Measurements from ENCODE around the gene SMPD3.
"Not testable (repeated sequence)": the region's sequence is repeated elsewhere in the genome, so short reads cannot be mapped to it uniquely, and the experiment has no call there.

The SMPD3 gene

DNA sequence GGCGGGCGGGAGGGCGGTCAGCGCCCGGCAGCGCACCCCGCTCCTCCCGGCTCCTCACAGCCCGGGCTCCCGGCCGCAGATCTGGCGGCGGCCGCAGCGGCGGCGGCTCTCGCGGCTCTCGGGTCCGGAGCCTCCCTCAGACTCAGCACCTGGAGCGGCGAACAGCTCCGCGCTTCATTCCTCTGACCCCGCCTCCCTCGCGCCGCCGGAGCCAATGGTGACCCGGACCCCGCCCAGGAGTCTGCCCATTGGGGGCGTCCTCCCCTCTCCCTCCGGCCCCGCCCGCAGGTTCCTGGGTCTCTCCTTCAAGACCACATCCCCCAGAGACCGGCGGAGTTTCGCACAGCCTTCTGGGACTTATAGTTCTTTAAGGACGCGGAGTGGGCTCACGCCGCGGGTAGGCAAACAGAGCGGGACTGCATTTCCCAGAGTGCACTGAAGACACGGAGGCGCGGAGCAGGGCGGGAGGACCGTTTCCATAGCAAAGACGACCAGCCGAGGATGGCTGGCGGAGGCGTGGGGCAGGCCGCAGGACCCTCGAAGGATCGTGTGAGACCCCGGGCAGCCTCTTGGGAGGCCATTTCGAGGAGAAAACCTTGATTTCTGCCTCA, at the start of gene SMPD3:
Gene SMPD3, minus strand, starts transcription at position 149 of the 611 bp plus-strand sequence. CDS start 76,327 bp downstream, outside the sequence.
- peak; percentile 98 for DNase-seq (ENCODE audit: low spot score)

- DNase-seq (ENCODE audit: low spot score) = no peak
These were observed 48.4 kb upstream of the SMPD3 start for GRCh38 chr16:68496689-68497088.

DNA sequence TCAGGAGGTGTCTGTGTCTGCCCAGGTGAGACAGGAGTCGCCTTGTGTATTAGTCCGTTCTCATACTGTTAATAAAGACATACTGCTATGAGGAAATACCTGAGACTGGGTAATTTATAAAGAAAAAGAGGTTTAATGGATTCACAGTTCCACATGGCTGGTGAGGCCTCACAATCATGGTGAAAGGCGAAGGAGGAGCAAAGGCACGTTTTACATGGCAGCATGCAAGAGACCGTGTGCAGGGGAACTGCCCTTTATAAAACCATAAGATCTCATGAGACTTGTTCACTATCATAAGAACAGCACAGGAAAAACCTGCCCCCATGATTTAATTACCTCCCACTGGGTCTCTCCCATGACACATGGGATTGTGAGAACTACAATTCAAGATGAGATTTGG, 46.0 kb upstream of the SMPD3 start:
- DNase-seq (ENCODE audit: low spot score) = not testable (repeated sequence)

- DNase-seq (ENCODE audit: low spot score) = no peak
These were observed 45.2 kb upstream of the SMPD3 start for GRCh38 chr16:68493412-68494070.

DNA sequence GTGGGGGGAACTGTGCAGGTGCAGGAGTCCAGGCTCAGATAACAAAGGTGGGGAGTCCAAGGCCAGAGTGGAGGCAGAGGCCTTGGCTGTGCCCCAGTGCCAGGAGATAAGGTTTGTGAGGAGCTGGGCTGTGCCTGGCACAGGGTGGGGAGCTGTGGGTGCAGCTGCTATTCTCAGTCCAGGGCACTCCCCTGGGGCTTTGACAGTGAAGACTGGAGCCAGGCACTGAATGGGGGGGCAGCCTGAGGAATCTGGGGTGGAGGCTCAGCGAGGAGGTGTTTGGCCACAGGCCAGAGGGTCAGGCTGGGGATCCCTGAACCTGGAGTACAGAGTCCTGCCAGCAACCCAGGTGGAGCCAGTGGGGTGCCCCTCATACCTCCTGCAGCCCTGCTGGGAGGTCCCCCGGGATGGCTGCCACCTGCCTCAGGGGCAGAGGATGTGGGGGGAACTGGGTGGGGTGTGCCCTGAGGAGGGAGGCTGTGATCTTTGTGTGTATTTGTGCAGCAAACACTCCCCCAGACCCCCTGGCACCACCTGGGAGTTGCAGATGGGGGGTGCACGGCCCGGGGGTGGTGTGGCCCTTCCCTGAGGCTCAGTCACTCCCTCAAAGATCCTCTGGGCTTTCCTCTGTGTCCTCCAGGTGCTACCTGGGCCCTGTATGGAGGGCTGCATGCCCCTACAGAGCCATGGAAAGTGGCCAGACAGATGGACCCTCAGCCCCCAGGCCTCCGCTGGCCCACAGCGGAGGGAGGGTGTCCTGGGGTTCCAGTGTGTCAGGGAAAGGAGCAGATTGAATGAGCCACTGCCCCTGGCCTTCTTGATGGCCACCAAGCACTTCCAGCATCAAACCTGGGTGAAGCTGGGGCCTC, 44.5 kb upstream of the SMPD3 start:
- no peak for DNase-seq (ENCODE audit: low spot score)

- DNase-seq (ENCODE audit: low spot score) = no peak
These were observed 43.8 kb upstream of the SMPD3 start for GRCh38 chr16:68492151-68492542.

DNA sequence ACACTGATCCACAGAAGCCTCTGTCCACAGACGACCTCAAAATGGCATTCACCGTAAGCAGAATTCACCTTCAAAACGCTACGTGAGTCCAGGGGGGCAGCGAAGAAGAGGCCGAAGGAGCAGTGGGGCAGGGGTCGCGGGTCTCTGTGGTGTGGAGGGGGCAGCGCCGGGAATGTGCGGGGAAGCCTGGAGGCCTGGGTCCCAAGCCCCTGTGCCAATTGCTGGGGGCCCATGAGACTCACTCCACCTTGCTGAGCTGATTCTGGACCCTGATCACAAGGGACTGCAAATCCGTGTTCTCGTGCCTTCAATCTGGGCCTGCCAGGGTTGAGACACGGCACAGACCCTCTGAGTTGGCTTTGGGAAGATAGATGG, 43.3 kb upstream of the SMPD3 start:
- DNase-seq (ENCODE audit: low spot score) = no peak

DNA sequence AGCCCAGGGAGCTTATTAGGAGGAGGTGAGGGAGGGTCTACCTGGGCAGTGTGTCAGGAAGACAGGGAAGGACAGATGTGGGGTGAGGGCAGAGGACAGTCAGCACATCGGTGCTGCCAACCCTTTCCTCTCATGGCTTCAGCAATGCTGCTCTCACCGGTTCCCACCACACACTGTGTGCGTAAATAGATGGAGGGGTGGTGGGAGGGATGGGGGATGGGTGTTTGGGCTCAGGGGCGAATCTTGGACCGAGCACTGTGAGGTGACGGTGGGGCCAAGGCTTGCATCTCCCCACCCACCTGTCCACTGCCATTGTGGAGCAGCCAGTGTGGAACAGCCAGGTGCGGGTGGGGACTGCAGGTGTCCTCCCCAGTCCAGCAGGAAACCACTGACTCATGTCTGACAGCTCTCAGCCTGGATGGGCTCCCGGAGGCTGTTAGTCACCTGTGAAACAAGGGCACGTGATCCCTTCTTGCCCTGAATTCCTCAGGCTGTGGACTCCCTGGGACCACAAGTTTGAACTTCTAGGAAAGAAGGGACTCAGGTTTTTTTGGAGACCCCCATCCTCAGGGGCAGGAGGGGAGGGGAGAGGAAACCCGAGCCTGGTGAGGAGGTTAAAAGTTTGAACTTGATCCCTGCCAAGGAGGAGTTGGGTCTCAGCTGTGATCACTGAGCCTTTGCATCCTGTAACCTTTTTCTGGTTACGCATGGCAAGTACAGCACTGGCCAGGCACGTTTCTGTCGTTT, 42.7 kb upstream of the SMPD3 start:
- peak; percentile 73 for DNase-seq (ENCODE audit: low spot score)

DNA sequence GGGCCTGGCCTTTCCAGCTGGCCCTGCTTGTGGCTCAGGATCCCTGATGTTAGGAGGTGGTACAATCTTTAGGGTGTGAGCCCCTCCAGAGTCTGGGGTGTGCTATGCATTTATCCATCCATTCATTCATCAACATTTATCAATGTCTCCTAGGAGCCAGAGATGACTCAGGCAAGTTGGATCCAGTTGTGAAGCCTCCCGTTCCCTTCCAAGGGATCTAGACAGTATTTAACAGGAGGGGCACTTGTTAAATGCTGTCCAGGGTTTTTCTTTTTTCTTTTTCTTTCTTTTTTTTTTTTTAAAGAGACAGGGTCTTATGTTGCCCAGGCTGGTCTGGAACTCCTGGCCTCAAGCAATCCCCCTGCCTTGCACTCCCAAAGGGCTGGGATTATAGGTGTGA, 42.0 kb upstream of the SMPD3 start:
- no peak for DNase-seq (ENCODE audit: low spot score)

GRCh38 chr16:68488554-68488953, 40.2 kb upstream of the SMPD3 start:
- DNase-seq (ENCODE audit: low spot score) = no peak

GRCh38 chr16:68487669-68488068, 39.4 kb upstream of the SMPD3 start:
- no peak for DNase-seq (ENCODE audit: low spot score)

GRCh38 chr16:68487203-68487514, 38.9 kb upstream of the SMPD3 start:
- no peak for DNase-seq (ENCODE audit: low spot score)

- DNase-seq (ENCODE audit: low spot score) = peak; percentile 29
These were observed 38.3 kb upstream of the SMPD3 start for GRCh38 chr16:68486502-68487202.

GRCh38 chr16:68481636-68482035, 33.3 kb upstream of the SMPD3 start:
- DNase-seq (ENCODE audit: low spot score) = no peak

GRCh38 chr16:68480084-68480995, 32.0 kb upstream of the SMPD3 start:
- no peak for DNase-seq (ENCODE audit: low spot score)

GRCh38 chr16:68479271-68479670, 31.0 kb upstream of the SMPD3 start:
- DNase-seq (ENCODE audit: low spot score) = no peak

GRCh38 chr16:68478526-68479250, 30.4 kb upstream of the SMPD3 start:
- DNase-seq (ENCODE audit: low spot score) = no peak

DNA sequence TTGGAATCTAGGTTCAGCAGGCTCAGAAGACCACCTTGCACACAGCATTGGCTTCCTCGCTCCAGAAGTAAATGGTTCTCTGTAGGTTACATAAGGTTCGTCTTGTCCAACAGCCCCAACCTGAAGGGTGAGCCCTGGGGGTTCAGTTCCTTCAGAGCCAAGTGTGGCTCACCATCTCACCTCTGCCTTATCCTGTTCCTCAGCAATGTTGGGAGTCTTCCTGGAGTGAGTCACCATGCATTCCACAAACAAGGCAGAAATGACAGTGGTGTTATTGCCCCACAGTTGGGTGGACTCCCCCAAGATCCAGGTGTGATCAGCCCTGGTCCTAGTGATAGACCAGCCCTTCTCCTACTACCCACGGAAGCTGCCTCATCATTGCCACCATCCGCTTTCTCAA, 26.8 kb upstream of the SMPD3 start:
- no peak for DNase-seq (ENCODE audit: low spot score)

GRCh38 chr16:68473358-68474070, 25.2 kb upstream of the SMPD3 start:
- no peak for DNase-seq (ENCODE audit: low spot score)

Measured in AG20443 (cell line).